ENCODE data around the gene SPATS1. TPM values are rescaled to one million over a fixed set of nuclear protein-coding genes. Genes with fewer than 3 reads are reported as not detected.
A peak's percentile ranks its signal among the peaks of the same experiment; 100 is the strongest.

Gene SPATS1
- total and polyA plus RNA-seq, 2 of the 13 experiments (the other 11 are each of a cell fraction or from before 2014, with no cell fraction given) = not detected

- TF ChIP-seq MED8 (CRISPR knock-in tag; IDR thresholded peaks at IDR 0.05; ENCODE audit: insufficient replicate concordance) (no peak), ZBTB33 (CRISPR knock-in tag; IDR thresholded peaks at IDR 0.05) (peak; percentile 83), ZNF619 (CRISPR knock-in tag; IDR thresholded peaks at IDR 0.05) (no peak), NCOA5 (CRISPR knock-in tag; IDR thresholded peaks at IDR 0.05) (no peak), ZNF740 (CRISPR knock-in tag; IDR thresholded peaks at IDR 0.05) (peak; percentile 98), NFRKB (IDR thresholded peaks at IDR 0.05) (no peak), KDM5B (CRISPR knock-in tag; IDR thresholded peaks at IDR 0.05; ENCODE audit: borderline replicate concordance) (peak; percentile 16; the same call in 1 of the 2 replicates), KAT8 (CRISPR knock-in tag; IDR thresholded peaks at IDR 0.05) (0 out of 2 replicates have a peak, but pooled peaks have one; percentile 19), STAG1 (CRISPR knock-in tag; IDR thresholded peaks at IDR 0.05) (peak; percentile 60), ZHX2 (IDR thresholded peaks at IDR 0.05; ENCODE audit: low read depth) (no peak), ZHX2 (CRISPR knock-in tag; IDR thresholded peaks at IDR 0.05; ENCODE audit: borderline replicate concordance) (no peak), ARNT2 (CRISPR knock-in tag; IDR thresholded peaks at IDR 0.05; ENCODE audit: low read depth) (0 out of 2 replicates have a peak, but pooled peaks have one; percentile 40), ZNF296 (CRISPR knock-in tag; conservative IDR thresholded peaks at IDR 0.05) (no peak), HBP1 (CRISPR knock-in tag; IDR thresholded peaks at IDR 0.05; ENCODE audit: low read depth) (0 out of 2 replicates have a peak, but pooled peaks have one; percentile 37), ZNF660 (CRISPR knock-in tag; IDR thresholded peaks at IDR 0.05; ENCODE audit: borderline replicate concordance, low read depth) (no peak), BORCS8-MEF2B (CRISPR knock-in tag; IDR thresholded peaks at IDR 0.05) (peak; percentile 66; the same call in 1 of the 2 replicates), ZMYM2 (CRISPR knock-in tag; IDR thresholded peaks at IDR 0.05) (peak; percentile 47; the same call in 1 of the 2 replicates), ZNF33A (CRISPR knock-in tag; IDR thresholded peaks at IDR 0.05; ENCODE audit: borderline replicate concordance) (no peak), TRIM24 (CRISPR knock-in tag; IDR thresholded peaks at IDR 0.05) (0 out of 2 replicates have a peak, but pooled peaks have one; percentile 43)
Observed at GRCh38 chr6:44304282-44305199, 37.9 kb upstream of the SPATS1 start (continued).

Data from HepG2 (cell line).